AG09309 (cell line): ENCODE results near the gene ALDH1A3.
A peak's percentile ranks its signal among the peaks of the same experiment; 100 is the strongest.

Experiments
- DNase-seq: peaks from one replicate; pipeline ENCODE4 v3.0.0-alpha.2; 2010; ENCODE audit warnings: low read depth
- H3K4me3 ChIP-seq: 2 replicates; pipeline ENCODE4 v1.5.1; 2011; ENCODE audit warnings: mild to moderate bottlenecking, low read depth, low read length, moderate library complexity; ENCODE audit not compliant: control insufficient read depth
- CTCF ChIP-seq: IDR thresholded peaks from 2 replicates; pipeline ENCODE4 v1.5.1; 2011; ENCODE audit warnings: mild to moderate bottlenecking, low read depth, low read length, inconsistent platforms; ENCODE audit not compliant: insufficient read depth, control insufficient read depth; ENCODE audit errors: missing control alignments

ALDH1A3 gene

GRCh38 chr15:100879464-100880138, at the start of gene ALDH1A3:
Gene ALDH1A3, plus strand, starts transcription at chr15:100879831. Its CDS starts 77 bp downstream, at chr15:100879908.
- peak within 1 kb of the TSS; percentile 47 for H3K4me3 ChIP-seq
- TF ChIP-seq CTCF, result no peak
- no peak for DNase-seq

GRCh38 chr15:100831467-100831866, 48.2 kb upstream of the ALDH1A3 start:
- no peak for TF ChIP-seq CTCF
- H3K4me3 ChIP-seq, result no peak overlapping the region
- no peak for DNase-seq

GRCh38 chr15:100832149-100832942, 47.3 kb upstream of the ALDH1A3 start:
- no peak for TF ChIP-seq CTCF
- no peak overlapping the region for H3K4me3 ChIP-seq

GRCh38 chr15:100833417-100834389, 45.9 kb upstream of the ALDH1A3 start:
- no peak for DNase-seq

More at GRCh38 chr15:100832149-100832942, 47.3 kb upstream of the ALDH1A3 start:
- no peak for DNase-seq

GRCh38 chr15:100834731-100835130, 44.9 kb upstream of the ALDH1A3 start:
- TF ChIP-seq CTCF, result no peak
- DNase-seq, result no peak
- H3K4me3 ChIP-seq, result no peak overlapping the region

More at GRCh38 chr15:100833417-100834389, 45.9 kb upstream of the ALDH1A3 start:
- H3K4me3 ChIP-seq, result no peak overlapping the region
- no peak for TF ChIP-seq CTCF

GRCh38 chr15:100835636-100836035, 44.0 kb upstream of the ALDH1A3 start:
- TF ChIP-seq CTCF, result no peak
- no peak overlapping the region for H3K4me3 ChIP-seq
- DNase-seq, result no peak
